MM.1S (cell line): ENCODE data around the gene SHC3.

ENCODE experiments used
- DNase-seq: peaks from one replicate; pipeline ENCODE4 v3.0.0-alpha.2; 2015
- H2AFZ ChIP-seq: fragments of 300-600 bp; sonication (generic); 2 replicates; pipeline ENCODE4 v1.6.0; 2016; ENCODE audit warnings: antibody characterized with exemption, low read length
- H3F3A ChIP-seq: fragments of 300-600 bp; sonication (generic); 2 replicates; pipeline ENCODE4 v1.6.1; 2016; ENCODE audit warnings: mild to moderate bottlenecking, antibody characterized with exemption, low read length, moderate library complexity, mixed read lengths; ENCODE audit not compliant: insufficient read depth
- H3K27ac ChIP-seq: fragments of 300-600 bp; sonication (generic); 2 replicates; pipeline ENCODE4 v1.5.1; 2016; ENCODE audit warnings: mild to moderate bottlenecking, low read length
- H3K27me3 ChIP-seq: fragments of 300-600 bp; sonication (generic); replicated peaks from 2 replicates; pipeline ENCODE4 v1.6.0; 2016; ENCODE audit warnings: low read length; ENCODE audit not compliant: insufficient read depth
- H3K36me3 ChIP-seq: fragments of 300-600 bp; sonication (generic); replicated peaks from 2 replicates; pipeline ENCODE4 v1.6.1; 2016; ENCODE audit warnings: mild to moderate bottlenecking, low read length, mixed read lengths; ENCODE audit not compliant: insufficient read depth
- H3K4me1 ChIP-seq: fragments of 300-600 bp; sonication (generic); 2 replicates; pipeline ENCODE4 v1.6.1; 2016; ENCODE audit warnings: low read length, mixed read lengths
- H3K4me2 ChIP-seq: fragments of 300-600 bp; sonication (generic); 2 replicates; pipeline ENCODE4 v1.6.0; 2016; ENCODE audit warnings: low read depth, low read length
- H3K4me3 ChIP-seq: fragments of 300-600 bp; sonication (generic); 2 replicates; pipeline ENCODE4 v1.5.1; 2016; ENCODE audit warnings: low read length, mixed read lengths
- H3K79me2 ChIP-seq: fragments of 300-600 bp; sonication (generic); 2 replicates; pipeline ENCODE4 v1.6.1; 2016; ENCODE audit warnings: mixed run types, low read length, mixed read lengths
- H3K9ac ChIP-seq: fragments of 300-600 bp; sonication (generic); 2 replicates; pipeline ENCODE4 v1.6.1; 2016; ENCODE audit warnings: low read length, mixed read lengths
- H3K9me2 ChIP-seq: fragments of 300-600 bp; sonication (generic); replicated peaks from 2 replicates; pipeline ENCODE4 v1.6.1; 2016; ENCODE audit warnings: mild to moderate bottlenecking, low read length, mixed read lengths; ENCODE audit not compliant: insufficient read depth
- H3K9me3 ChIP-seq: fragments of 300-600 bp; sonication (generic); replicated peaks from 2 replicates; pipeline ENCODE4 v1.6.1; 2016; ENCODE audit warnings: mild to moderate bottlenecking, low read length, mixed read lengths; ENCODE audit not compliant: insufficient read depth
- H4K20me1 ChIP-seq: fragments of 300-600 bp; sonication (generic); 2 replicates; pipeline ENCODE4 v1.6.1; 2016; ENCODE audit warnings: mild to moderate bottlenecking, low read length, moderate library complexity, mixed read lengths; ENCODE audit not compliant: insufficient read depth
- EZH2 ChIP-seq: fragments of 300-600 bp; sonication (generic); optimal IDR thresholded peaks from 2 replicates; pipeline ENCODE3; 2017; ENCODE audit warnings: low read depth, mild to moderate bottlenecking, antibody characterized with exemption, low read length, mixed read lengths
- EZH2phosphoT487 ChIP-seq: fragments of 300-600 bp; sonication (generic); IDR thresholded peaks from 2 replicates; pipeline ENCODE4 v1.6.1; 2018; ENCODE audit warnings: antibody characterized with exemption, low read length
- TF ChIP-seq, protein P1 (sequence below): fragments of 300-600 bp; sonication (generic); IDR thresholded peaks from 2 replicates; pipeline ENCODE4 v1.5.1; 2016; ENCODE audit warnings: antibody characterized with exemption, low read length, mixed read lengths

The SHC3 gene

DNA sequence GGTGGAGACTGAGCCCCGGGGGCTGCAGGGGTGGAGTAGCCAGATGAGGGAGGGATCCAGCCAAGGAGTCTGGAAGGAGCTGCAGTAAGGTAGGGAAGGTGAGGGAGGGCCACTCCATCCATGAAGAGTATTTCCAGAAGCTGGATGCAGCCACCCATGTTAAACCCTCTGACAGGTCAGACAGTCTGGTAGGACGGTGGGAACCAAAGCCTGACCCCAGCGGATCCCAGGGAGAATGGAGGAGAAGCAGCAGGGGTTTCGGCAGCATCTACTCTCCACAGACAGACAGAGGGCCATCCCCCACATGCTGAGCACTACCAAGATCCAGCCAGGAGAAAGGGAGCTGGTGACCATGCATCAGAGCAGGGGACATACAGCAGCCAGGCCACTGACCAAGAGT, 209.8 kb downstream of the SHC3 start:
- Histone ChIP-seq H3K4me1 (no peaks in the 10 kb centered on the region), H2AFZ (no peak overlapping the region), H3K9ac (no peak overlapping the region), H3K4me2 (no peak overlapping the region), H3K27ac (no peak overlapping the region), H3K9me2 (no peaks in the 10 kb centered on the region), H3K4me3 (no peak overlapping the region), H3K27me3 (no peaks in the 10 kb centered on the region), H3F3A (no peaks in the 10 kb centered on the region), H3K79me2 (no peaks in the 10 kb centered on the region), H4K20me1 (no peaks in the 10 kb centered on the region), H3K36me3 (no peaks in the 10 kb centered on the region), H3K9me3 (no peaks in the 10 kb centered on the region)
- TF ChIP-seq EZH2 (no peak), EZH2phosphoT487 (no peak)
- TF ChIP-seq, protein P1, sequence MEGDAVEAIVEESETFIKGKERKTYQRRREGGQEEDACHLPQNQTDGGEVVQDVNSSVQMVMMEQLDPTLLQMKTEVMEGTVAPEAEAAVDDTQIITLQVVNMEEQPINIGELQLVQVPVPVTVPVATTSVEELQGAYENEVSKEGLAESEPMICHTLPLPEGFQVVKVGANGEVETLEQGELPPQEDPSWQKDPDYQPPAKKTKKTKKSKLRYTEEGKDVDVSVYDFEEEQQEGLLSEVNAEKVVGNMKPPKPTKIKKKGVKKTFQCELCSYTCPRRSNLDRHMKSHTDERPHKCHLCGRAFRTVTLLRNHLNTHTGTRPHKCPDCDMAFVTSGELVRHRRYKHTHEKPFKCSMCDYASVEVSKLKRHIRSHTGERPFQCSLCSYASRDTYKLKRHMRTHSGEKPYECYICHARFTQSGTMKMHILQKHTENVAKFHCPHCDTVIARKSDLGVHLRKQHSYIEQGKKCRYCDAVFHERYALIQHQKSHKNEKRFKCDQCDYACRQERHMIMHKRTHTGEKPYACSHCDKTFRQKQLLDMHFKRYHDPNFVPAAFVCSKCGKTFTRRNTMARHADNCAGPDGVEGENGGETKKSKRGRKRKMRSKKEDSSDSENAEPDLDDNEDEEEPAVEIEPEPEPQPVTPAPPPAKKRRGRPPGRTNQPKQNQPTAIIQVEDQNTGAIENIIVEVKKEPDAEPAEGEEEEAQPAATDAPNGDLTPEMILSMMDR, result no peak
- DNase-seq, result no peak

DNA sequence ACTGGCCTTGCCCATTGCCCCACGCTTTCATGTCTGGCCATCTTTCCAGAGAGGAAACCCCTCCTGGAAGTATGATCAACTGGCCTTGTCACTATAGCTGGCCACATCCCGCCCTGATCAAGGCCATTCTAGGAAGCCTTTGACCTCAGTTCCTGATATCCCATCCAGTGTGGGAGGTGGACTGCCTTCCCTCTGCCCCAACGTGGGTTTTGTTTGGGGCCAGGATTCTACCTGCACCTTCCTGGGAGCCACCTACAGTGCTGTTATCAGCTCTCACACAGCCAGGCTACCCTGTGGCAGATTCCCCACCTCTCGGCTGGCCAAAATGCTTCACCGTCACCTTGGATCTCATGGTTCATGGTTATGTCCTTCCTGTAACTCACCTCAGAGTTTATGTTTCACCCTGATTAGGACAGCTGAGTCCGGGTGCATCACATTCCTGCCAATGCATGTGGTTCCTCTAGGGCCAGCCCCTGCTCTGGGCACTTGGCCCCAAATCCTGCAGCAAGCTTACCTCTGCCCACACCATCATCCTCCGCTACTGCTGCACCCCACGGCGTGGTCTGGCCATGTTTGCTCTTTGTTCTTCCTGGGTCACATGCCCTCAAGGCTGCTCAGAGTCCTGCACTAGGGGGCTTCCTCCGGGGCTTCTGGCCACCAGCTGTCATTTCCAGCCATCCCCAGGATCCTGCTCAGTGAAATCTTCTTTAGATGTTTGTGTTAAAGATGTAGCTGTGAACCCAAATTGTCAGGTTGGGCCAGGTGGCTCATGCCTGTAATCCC, 211.5 kb downstream of the SHC3 start:
- no peaks in the 10 kb centered on the region for H3K27me3 ChIP-seq

DNA sequence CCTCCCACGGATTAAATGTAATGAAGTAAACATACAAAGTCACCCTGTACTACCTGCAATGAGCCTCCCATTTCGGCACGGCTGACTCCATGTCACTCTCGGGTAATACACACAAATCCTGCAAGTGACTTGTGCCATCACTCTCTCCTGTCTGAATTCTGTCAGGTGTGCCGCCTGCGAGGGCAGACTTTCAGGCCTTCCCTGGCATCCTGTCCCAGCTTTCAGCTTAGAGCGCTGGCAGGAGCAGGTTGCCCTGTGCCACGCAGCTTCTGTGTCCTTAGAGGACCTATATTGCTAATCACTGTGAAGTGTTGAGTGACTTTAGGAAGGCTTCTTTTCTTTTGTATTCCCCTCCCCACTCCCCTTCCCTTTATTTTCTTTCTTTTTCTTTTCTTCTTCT, 213.1 kb downstream of the SHC3 start:
- Histone ChIP-seq H3K4me3 (no peak overlapping the region), H3K9me2 (no peaks in the 10 kb centered on the region), H3F3A (no peaks in the 10 kb centered on the region), H3K79me2 (no peaks in the 10 kb centered on the region), H3K27me3 (no peaks in the 10 kb centered on the region), H3K36me3 (no peaks in the 10 kb centered on the region), H3K4me1 (no peaks in the 10 kb centered on the region), H3K9me3 (no peaks in the 10 kb centered on the region), H4K20me1 (no peaks in the 10 kb centered on the region), H3K4me2 (no peak overlapping the region), H3K9ac (no peak overlapping the region), H3K27ac (no peak overlapping the region), H2AFZ (no peak overlapping the region)
- no peak for TF ChIP-seq EZH2
- TF ChIP-seq EZH2phosphoT487, result no peak
- TF ChIP-seq, protein P1, result no peak
- no peak for DNase-seq

More for the DNA sequence above, 211.5 kb downstream of the SHC3 start:
- Histone ChIP-seq H2AFZ (no peak overlapping the region), H3K4me2 (no peak overlapping the region), H3F3A (no peaks in the 10 kb centered on the region), H3K4me3 (no peak overlapping the region), H3K36me3 (no peaks in the 10 kb centered on the region), H3K9ac (no peak overlapping the region), H3K4me1 (no peaks in the 10 kb centered on the region), H3K79me2 (no peaks in the 10 kb centered on the region), H4K20me1 (no peaks in the 10 kb centered on the region), H3K9me2 (no peaks in the 10 kb centered on the region), H3K9me3 (no peaks in the 10 kb centered on the region), H3K27ac (no peak overlapping the region)
- TF ChIP-seq EZH2 (no peak), EZH2phosphoT487 (no peak)
- TF ChIP-seq, protein P1, result no peak
- DNase-seq, result no peak
